ENCODE results near the gene U2AF1.
"Not testable (repeated sequence)": the region's sequence is repeated elsewhere in the genome, so short reads cannot be mapped to it uniquely, and the experiment has no call there.

- TF ChIP-seq CTCF, POLR2A (IDR thresholded peaks at IDR 0.05): not testable (repeated sequence)
Observed at GRCh38 chr21:43076643-43077042, 30.7 kb downstream of the U2AF1 start.

Measured in adrenal gland (tissue), 5 donors.